ENCODE data around the gene PCSK1N.
"Not testable (repeated sequence)": the region's sequence is repeated elsewhere in the genome, so short reads cannot be mapped to it uniquely, and the experiment has no call there.

PCSK1N gene

DNA sequence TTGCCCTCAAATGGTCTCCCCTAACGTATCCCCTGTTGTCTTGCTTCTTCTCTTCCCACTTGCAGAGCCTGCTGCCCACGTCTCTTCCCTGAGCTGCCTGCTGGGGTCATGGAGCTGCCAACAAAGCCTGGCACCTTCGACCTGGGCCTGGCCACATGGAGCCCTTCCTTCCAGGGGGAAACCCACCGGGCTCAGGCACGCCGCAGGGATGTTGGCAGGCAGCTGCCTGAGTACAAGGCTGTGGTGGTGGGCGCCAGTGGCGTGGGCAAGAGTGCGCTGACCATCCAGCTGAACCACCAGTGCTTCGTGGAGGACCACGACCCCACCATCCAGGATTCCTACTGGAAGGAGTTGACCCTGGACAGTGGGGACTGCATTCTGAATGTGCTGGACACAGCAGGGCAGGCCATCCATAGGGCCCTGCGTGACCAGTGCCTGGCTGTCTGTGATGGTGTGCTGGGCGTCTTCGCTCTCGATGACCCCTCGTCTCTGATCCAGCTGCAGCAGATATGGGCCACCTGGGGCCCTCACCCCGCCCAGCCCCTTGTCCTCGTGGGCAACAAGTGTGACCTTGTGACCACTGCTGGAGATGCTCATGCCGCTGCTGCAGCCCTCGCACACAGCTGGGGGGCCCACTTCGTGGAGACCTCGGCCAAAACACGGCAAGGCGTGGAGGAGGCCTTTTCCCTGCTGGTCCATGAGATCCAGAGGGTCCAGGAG, 6.2 kb downstream of the PCSK1N start:
- Histone ChIP-seq H3K27ac (no peak overlapping the region), H3K4me3 (no peak overlapping the region)
- no peak for DNase-seq (ENCODE audit: low spot score)
- TF ChIP-seq, protein P1, sequence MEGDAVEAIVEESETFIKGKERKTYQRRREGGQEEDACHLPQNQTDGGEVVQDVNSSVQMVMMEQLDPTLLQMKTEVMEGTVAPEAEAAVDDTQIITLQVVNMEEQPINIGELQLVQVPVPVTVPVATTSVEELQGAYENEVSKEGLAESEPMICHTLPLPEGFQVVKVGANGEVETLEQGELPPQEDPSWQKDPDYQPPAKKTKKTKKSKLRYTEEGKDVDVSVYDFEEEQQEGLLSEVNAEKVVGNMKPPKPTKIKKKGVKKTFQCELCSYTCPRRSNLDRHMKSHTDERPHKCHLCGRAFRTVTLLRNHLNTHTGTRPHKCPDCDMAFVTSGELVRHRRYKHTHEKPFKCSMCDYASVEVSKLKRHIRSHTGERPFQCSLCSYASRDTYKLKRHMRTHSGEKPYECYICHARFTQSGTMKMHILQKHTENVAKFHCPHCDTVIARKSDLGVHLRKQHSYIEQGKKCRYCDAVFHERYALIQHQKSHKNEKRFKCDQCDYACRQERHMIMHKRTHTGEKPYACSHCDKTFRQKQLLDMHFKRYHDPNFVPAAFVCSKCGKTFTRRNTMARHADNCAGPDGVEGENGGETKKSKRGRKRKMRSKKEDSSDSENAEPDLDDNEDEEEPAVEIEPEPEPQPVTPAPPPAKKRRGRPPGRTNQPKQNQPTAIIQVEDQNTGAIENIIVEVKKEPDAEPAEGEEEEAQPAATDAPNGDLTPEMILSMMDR (IDR thresholded peaks at IDR 0.05) = no peak

DNA sequence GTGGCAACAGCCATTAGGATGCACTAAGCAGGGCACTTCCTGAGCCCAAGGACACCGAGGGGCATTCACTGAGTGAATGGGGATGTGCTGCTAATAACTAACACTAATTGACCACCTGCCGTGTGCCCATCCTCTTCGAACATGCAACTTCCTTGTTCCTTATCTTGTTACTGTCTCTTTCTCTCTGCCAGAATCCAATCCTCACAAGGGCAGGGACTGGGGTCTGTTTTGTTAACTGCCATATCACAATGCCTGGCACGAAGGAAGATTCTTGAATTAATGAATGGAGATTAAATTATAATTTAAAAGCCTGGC, 7.8 kb downstream of the PCSK1N start:
- no peak overlapping the region for H3K4me3 ChIP-seq
- H3K27ac ChIP-seq = no peak overlapping the region
- DNase-seq (ENCODE audit: low spot score) = no peak
- TF ChIP-seq, protein P1 (IDR thresholded peaks at IDR 0.05) = no peak

DNA sequence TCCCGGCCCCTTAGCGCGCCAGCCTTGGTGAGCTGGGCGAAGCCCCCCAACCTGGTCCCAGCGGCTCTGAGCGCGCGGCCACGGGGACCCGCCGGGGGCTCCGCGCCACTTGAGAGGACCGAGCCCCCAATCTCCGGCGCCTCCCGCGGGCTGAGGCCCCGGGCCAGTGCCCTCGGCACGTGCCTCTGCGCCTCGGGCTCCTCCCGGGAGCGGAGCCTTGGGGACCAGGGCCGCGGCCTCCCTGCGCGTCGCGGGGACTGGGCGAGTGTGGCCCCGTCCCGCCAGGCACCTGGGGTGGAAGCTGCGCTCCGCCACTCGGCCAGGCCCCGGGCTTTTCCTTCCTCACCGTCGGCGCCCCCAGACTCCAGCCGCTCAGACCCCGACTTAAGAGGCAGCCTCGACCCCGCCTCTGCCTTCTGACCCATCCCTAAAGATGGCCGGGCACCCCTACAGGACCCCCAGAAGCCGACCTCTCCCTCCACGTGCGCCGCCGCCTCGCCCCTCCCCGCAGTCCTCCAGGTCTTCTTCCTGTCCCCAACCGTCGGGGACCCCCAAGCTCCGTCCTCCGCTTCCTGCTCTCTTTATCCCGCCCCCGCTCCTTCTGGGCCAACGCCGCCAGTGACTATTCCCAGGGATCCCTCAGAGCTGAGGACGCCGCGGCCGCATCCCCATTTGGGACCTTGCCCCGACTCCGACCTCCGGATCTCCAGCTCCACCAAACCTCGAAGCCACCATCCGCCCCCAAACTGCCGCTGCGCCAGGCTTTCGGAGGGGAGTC, 8.3 kb downstream of the PCSK1N start:
- Histone ChIP-seq H3K4me3 (no peak overlapping the region), H3K27ac (no peak overlapping the region)
- no peak for DNase-seq (ENCODE audit: low spot score)
- TF ChIP-seq, protein P1 (IDR thresholded peaks at IDR 0.05) = no peak

DNA sequence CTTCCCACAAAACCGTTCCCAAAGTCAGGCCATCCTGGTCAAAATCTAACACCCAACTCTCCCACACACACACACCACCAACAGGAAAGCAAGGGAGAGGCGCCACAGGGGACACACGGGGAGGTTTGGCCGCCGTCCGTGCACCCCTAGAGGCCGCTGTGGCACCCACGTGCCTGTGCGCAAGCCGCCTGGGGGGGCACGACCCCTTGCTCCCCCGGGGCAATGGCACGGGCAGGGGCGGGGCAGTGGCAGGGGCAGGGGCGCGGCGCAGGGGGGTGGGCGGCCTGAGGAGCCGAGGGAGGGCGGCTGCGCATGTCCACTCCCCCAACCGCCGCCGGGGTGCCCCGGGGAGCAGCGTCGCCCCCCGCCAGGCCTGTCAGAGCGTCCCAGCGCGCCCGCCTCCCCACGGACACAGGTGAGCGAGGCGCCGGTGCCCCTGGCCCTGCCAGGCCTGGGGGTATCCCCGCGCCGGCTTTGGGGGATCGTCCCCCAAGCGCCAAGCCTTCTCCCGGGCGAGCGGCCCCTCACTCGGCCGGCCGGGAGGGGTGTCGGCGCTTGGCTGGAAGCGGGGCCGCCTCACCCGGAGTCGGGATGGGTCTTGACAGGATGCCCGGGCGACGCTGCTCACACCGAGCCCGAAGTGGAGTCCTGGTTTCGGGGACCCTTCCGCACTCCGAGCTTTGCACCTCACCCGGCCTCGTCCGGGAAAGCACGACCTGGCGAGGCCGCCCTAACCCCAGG, 9.1 kb downstream of the PCSK1N start, which contains the start of gene ERAS:
TSS of gene ERAS (plus strand) at position 379 of the 741 bp plus-strand sequence. CDS start 2,611 bp downstream, outside the sequence.
- TF ChIP-seq, protein P1 (IDR thresholded peaks at IDR 0.05) = no peak
- H3K4me3 ChIP-seq = no peak within 1 kb of the TSS
- no peak within 1 kb of the TSS for H3K27ac ChIP-seq
- no peak for DNase-seq (ENCODE audit: low spot score)

DNA sequence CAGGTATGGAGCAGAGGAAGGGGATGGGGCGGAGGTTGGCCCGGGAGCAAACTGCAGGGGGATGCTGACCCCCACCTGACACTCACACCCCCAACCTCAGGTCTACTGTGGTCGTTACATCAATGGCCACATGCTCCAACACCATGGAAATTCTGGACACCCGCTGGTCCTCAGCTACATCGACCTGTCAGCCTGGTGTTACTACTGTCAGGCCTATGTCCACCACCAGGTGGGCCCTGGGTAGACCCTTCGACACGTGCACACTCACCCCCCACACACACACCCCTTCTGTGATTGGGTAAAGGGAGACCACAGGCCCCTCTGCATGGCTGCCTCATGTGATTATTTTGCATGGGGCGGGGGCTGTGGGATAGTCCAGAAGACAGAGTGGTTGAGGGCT, 11.3 kb downstream of the PCSK1N start:
- no peak for DNase-seq (ENCODE audit: low spot score)
- H3K4me3 ChIP-seq = no peak overlapping the region

DNA sequence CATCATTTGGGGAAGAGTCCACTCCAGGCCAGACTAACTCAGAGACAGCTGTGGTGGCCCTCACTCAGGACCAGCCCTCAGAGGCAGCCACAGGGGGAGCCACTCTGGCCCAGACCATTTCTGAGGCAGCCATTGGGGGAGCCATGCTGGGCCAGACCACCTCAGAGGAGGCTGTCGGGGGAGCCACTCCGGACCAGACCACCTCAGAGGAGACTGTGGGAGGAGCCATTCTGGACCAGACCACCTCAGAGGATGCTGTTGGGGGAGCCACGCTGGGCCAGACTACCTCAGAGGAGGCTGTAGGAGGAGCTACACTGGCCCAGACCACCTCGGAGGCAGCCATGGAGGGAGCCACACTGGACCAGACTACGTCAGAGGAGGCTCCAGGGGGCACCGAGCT, 12.4 kb downstream of the PCSK1N start:
- DNase-seq (ENCODE audit: low spot score) = no peak
- TF ChIP-seq, protein P1 (IDR thresholded peaks at IDR 0.05) = no peak
- Histone ChIP-seq H3K27ac (no peak overlapping the region), H3K4me3 (no peak overlapping the region)

More for the DNA sequence above, 11.3 kb downstream of the PCSK1N start:
- H3K27ac ChIP-seq = no peak overlapping the region
- TF ChIP-seq, protein P1 (IDR thresholded peaks at IDR 0.05) = no peak

DNA sequence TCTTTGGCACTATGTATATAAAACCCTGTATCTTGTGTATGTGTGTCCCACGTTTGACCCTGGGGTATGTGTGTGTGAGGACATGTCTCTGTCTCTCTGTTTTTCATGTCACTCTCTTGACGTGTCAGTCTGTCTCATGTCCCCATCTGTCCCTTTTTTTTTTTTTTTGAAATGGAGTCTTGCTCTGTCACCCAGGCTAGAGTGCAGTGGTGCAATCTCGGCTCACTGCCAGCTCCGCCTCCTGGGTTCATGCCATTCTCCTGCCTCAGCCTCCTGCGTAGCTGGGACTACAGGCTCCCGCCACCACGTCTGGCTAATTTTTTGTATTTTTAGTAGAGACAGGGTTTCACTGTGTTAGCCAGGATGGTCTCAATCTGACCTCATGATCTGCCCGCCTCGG, 16.0 kb downstream of the PCSK1N start:
- DNase-seq (ENCODE audit: low spot score); H3K4me3 ChIP-seq; H3K27ac ChIP-seq: not testable (repeated sequence)

Measured in coronary artery (tissue), 2 donors.